Stomach (tissue), 9 donors: ENCODE data around the gene HCN1. TPM values are rescaled to one million over a fixed set of nuclear protein-coding genes. Genes with fewer than 3 reads are reported as not detected.
"Not testable (repeated sequence)": the region's sequence is repeated elsewhere in the genome, so short reads cannot be mapped to it uniquely, and the experiment has no call there.

Source experiments
- DNase-seq, 2 donors: peaks; one replicate each; pipeline versions ENCODE4 v3.0.0 to v3.0.0-alpha.2; 2013 to 2019
- H3K27ac ChIP-seq, 5 donors: fragments of 200-600 bp in 4 of 5; sonication (generic) in 4 of 5; one replicate each; pipeline ENCODE4 v1.5.1; 2013 to 2019; ENCODE audit warnings: mild to moderate bottlenecking in 1 of 5, moderate library complexity in 1 of 5
- H3K27me3 ChIP-seq, 3 donors: fragments of 200-600 bp; sonication (generic); one replicate each; pipeline ENCODE4 v1.5.1; 2017 to 2019; ENCODE audit warnings: mixed run types in 1 of 3
- H3K36me3 ChIP-seq, 4 donors: fragments of 200-600 bp; sonication (generic); 1 replicate in 3 of 4; 2 replicates in 1 of 4; pipeline ENCODE4 v1.5.1; 2016 to 2019
- H3K4me1 ChIP-seq, 4 donors: fragments of 200-600 bp; sonication (generic); one replicate each; pipeline ENCODE4 v1.5.1; 2016 to 2019
- H3K4me3 ChIP-seq, 4 donors: fragments of 200-600 bp; sonication (generic) in 3 of 4; one replicate each; pipeline ENCODE4 v1.5.1; 2016 to 2019; ENCODE audit warnings: mild to moderate bottlenecking in 1 of 4
- H3K9me3 ChIP-seq, 4 donors: fragments of 200-600 bp; sonication (generic); one replicate each; pipeline ENCODE4 v1.5.1; 2016 to 2019
- EP300 ChIP-seq: sonication (generic); formaldehyde crosslinking; IDR thresholded peaks from one replicate; pipeline ENCODE4 v1.6.1; 2017; ENCODE audit warnings: antibody characterized with exemption
- POLR2A ChIP-seq, 4 donors: fragments of 450-650 bp; IDR thresholded peaks; one replicate each; pipeline ENCODE4 v1.6.1; 2016; ENCODE audit warnings: antibody characterized with exemption in 4 of 4, control low read depth in 2 of 4, mild to moderate bottlenecking in 1 of 4, moderate library complexity in 1 of 4
- POLR2AphosphoS5 ChIP-seq, 3 donors: sonication (generic); formaldehyde crosslinking; IDR thresholded peaks; one replicate each; pipeline ENCODE4 v1.6.1; 2016; ENCODE audit warnings: antibody characterized with exemption in 3 of 3
- WGBS, 5 donors: extraction: QIAGEN DNeasy Blood & Tissue Kit in 3 of 5; methylation state at CpG; one replicate each; pipeline versions ENCODE4 v1.1.5 to v1.1.7; 2013 to 2018; 5-methylcytosine and 5-hydroxymethylcytosine counted together
- intact Hi-C: fragments of 100-400 bp; cut with DNase I; formaldehyde crosslinking; loops from one replicate; pipeline ENCODE4 v1.15.1; 2023; ENCODE audit warnings: low total_unique reads
- polyA plus RNA-seq, 3 donors: library from polyadenylated mRNA; stranded (reverse); fragments of 200-250 nt; gene quantifications; one replicate each; pipeline ENCODE4 v1.2.3, GENCODE V29; 2013
- total RNA-seq, 5 donors: library from RNA; depleted of rRNA; stranded (reverse); fragments of >200 nt; gene quantifications; one replicate each; pipeline versions ENCODE4 v1.1.0 to v1.2.3, GENCODE V29; 2014 to 2016
- TF ChIP-seq, protein P1 (sequence below), 7 experiments: fragments of 450-650 bp in 4 of 7; fragments of 200-600 bp in 3 of 7; sonication (generic) in 3 of 7; IDR thresholded peaks; one replicate each; pipeline ENCODE4 v1.5.1; 2016 to 2019; ENCODE audit warnings: antibody characterized with exemption in 7 of 7, control low read depth in 2 of 7, mild to moderate bottlenecking in 1 of 7
- donor health status: healthy with polysubstance abuse.
- donor health status: Bipolar disorder and iron deficiency.
- donor health status: healthy.

Gene HCN1
- total and polyA plus RNA-seq, 8 donors, result 0.03 to 0.92 (median 0.29) TPM; not detected in 5

DNA sequence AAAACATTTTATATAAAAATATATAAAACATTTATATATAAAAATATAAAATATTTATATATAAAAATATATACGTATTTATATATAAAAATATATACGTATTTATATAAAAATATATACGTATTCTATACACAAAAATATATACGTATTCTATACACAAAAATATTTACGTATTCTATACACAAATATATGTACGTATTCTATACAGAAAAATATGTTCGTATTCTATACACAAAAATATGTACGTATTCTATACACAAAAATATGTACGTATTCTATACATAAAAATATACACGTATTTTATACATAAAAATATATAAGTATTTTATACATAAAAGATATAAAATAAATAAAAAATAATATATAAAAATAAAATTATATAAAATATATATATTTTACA lies 323.6 kb downstream of the HCN1 start:
- no peak for DNase-seq
- Histone ChIP-seq H3K36me3 (no peaks in the 10 kb centered on the region), H3K27me3 (no peaks in the 10 kb centered on the region), H3K9me3 (no peaks in the 10 kb centered on the region), H3K4me1 (no peaks in the 10 kb centered on the region), H3K4me3 (no peak overlapping the region), H3K27ac (no peak overlapping the region)
- TF ChIP-seq EP300, result no peak
- no peak for TF ChIP-seq POLR2A (IDR thresholded peaks at IDR 0.05)
- TF ChIP-seq, protein P1, sequence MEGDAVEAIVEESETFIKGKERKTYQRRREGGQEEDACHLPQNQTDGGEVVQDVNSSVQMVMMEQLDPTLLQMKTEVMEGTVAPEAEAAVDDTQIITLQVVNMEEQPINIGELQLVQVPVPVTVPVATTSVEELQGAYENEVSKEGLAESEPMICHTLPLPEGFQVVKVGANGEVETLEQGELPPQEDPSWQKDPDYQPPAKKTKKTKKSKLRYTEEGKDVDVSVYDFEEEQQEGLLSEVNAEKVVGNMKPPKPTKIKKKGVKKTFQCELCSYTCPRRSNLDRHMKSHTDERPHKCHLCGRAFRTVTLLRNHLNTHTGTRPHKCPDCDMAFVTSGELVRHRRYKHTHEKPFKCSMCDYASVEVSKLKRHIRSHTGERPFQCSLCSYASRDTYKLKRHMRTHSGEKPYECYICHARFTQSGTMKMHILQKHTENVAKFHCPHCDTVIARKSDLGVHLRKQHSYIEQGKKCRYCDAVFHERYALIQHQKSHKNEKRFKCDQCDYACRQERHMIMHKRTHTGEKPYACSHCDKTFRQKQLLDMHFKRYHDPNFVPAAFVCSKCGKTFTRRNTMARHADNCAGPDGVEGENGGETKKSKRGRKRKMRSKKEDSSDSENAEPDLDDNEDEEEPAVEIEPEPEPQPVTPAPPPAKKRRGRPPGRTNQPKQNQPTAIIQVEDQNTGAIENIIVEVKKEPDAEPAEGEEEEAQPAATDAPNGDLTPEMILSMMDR (IDR thresholded peaks at IDR 0.05), result no peak
- TF ChIP-seq POLR2AphosphoS5 (IDR thresholded peaks at IDR 0.05), result no peak
- intact Hi-C loops, result no loop called here
- WGBS, 5 donors, result 87 to 93% (median 92%) methylated on average over 10 of the region's 10 CpGs

- H3K36me3 ChIP-seq, DNase-seq, H3K27me3 ChIP-seq, H3K4me3 ChIP-seq, intact Hi-C loops, H3K27ac ChIP-seq, H3K4me1 ChIP-seq, H3K9me3 ChIP-seq: not testable (repeated sequence)
- WGBS, 5 donors, result 90 to 94% (median 92%) methylated on average over 8 of the region's 8 CpGs
These were observed 324.8 kb downstream of the HCN1 start for GRCh38 chr5:45371423-45371822.

DNA sequence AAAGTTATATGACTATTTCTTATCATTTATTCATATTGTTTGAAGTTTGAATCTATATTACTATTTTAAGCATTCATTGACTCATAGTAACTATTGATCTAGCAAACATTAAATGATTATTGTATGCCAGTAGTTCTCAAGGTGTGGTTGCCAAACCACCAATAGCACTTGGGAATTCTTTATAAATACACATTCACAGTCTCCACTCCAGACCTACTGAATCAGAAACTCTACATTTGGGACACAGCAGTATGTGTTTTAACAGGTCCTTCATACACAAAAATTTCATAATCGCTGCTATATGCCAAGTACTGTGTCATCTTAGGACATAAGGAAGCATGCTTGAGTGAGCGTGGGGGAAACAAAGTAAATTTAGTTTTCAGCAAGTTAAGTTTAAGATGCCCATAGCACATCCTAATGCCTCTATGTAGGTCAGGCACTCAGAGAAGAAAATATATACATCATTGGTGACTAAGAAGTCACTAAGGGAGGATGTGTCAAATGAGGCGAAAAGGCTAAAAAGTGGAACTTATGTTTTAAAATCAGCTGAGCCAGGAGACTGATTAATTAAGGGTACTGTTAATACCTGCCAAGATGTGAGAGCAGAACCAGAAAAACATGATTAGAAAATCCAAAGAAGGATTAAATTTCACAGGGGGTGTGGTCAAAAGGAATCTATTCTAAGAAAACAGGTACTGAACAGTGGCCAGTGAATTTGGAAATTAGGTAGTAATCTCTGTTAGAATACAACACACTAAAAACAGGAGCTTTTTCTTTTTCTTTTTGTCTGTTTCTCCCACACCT lies 340.8 kb downstream of the HCN1 start:
- Histone ChIP-seq H3K4me3 (no peak overlapping the region), H3K27me3 (no peaks in the 10 kb centered on the region), H3K36me3 (no peaks in the 10 kb centered on the region), H3K27ac (no peak overlapping the region), H3K9me3 (peaks cover 0 to 4% (median 2%) of the 10 kb centered on the region in 4 donors), H3K4me1 (no peaks in the 10 kb centered on the region)
- 88 to 93% (median 90%) methylated on average over 3 of the region's 3 CpGs for WGBS, 5 donors
- DNase-seq, result no peak
- intact Hi-C loops, result no loop called here
- TF ChIP-seq, protein P1 (IDR thresholded peaks at IDR 0.05), result no peak
- TF ChIP-seq EP300 (no peak), POLR2A (IDR thresholded peaks at IDR 0.05) (no peak), POLR2AphosphoS5 (IDR thresholded peaks at IDR 0.05) (no peak)

GRCh38 chr5:45336464-45336863 lies 359.7 kb downstream of the HCN1 start:
- no peak for DNase-seq
- Histone ChIP-seq H3K27me3 (no peaks in the 10 kb centered on the region), H3K27ac (no peak overlapping the region), H3K4me3 (no peak overlapping the region), H3K4me1 (no peaks in the 10 kb centered on the region), H3K36me3 (no peaks in the 10 kb centered on the region), H3K9me3 (peaks cover 0 to 12% (median 5%) of the 10 kb centered on the region in 4 donors)
- WGBS, 5 donors, result 80 to 91% (median 82%) methylated on average over 2 of the region's 2 CpGs
- TF ChIP-seq EP300 (no peak), POLR2A (IDR thresholded peaks at IDR 0.05) (no peak), POLR2AphosphoS5 (IDR thresholded peaks at IDR 0.05) (no peak)
- TF ChIP-seq, protein P1 (IDR thresholded peaks at IDR 0.05), result no peak
- intact Hi-C loops, result no loop called here

GRCh38 chr5:45335978-45336377 lies 360.2 kb downstream of the HCN1 start:
- Histone ChIP-seq H3K4me3 (no peak overlapping the region), H3K9me3 (peaks cover 0 to 12% (median 2%) of the 10 kb centered on the region in 4 donors), H3K27me3 (no peaks in the 10 kb centered on the region), H3K27ac (no peak overlapping the region), H3K36me3 (no peaks in the 10 kb centered on the region), H3K4me1 (no peaks in the 10 kb centered on the region)
- TF ChIP-seq, protein P1 (IDR thresholded peaks at IDR 0.05), result no peak
- TF ChIP-seq EP300 (no peak), POLR2A (IDR thresholded peaks at IDR 0.05) (no peak), POLR2AphosphoS5 (IDR thresholded peaks at IDR 0.05) (no peak)
- DNase-seq, result no peak
- WGBS, 5 donors, result 74 to 88% (median 79%) methylated on average over 2 of the region's 2 CpGs
- intact Hi-C loops, result no loop called here
